ENCODE data around the gene TSC22D1.
A peak's percentile ranks its signal among the peaks of the same experiment; 100 is the strongest.

TSC22D1 gene

DNA sequence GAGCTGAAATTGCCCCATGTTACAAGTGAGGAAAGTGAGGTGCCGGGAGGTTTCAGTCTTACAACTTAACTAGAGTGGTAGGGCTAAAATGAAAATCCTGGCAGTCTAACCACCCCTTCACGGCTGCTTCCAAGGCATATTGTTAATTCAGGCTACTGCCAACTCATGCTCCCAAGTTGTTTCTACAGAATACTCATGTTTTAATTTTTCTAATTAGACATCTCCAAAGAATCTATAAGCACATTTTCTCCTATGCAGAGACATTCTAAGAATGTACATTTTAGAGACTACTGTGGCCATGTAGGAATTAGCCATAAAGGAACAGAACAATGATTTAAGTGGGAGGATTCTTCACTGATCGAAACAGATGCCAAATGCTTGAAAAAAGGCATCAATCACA is 7.0 kb upstream of the TSC22D1 start:
- DNase-seq (ENCODE audit: low read depth) = no peak
- no peak overlapping the region for H3K4me3 ChIP-seq (ENCODE audit: low read depth, low read length)
- TF ChIP-seq, protein P1, sequence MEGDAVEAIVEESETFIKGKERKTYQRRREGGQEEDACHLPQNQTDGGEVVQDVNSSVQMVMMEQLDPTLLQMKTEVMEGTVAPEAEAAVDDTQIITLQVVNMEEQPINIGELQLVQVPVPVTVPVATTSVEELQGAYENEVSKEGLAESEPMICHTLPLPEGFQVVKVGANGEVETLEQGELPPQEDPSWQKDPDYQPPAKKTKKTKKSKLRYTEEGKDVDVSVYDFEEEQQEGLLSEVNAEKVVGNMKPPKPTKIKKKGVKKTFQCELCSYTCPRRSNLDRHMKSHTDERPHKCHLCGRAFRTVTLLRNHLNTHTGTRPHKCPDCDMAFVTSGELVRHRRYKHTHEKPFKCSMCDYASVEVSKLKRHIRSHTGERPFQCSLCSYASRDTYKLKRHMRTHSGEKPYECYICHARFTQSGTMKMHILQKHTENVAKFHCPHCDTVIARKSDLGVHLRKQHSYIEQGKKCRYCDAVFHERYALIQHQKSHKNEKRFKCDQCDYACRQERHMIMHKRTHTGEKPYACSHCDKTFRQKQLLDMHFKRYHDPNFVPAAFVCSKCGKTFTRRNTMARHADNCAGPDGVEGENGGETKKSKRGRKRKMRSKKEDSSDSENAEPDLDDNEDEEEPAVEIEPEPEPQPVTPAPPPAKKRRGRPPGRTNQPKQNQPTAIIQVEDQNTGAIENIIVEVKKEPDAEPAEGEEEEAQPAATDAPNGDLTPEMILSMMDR (IDR thresholded peaks at IDR 0.05; ENCODE audit: insufficient read depth, low read depth, low read length, missing control alignments) = no peak

DNA sequence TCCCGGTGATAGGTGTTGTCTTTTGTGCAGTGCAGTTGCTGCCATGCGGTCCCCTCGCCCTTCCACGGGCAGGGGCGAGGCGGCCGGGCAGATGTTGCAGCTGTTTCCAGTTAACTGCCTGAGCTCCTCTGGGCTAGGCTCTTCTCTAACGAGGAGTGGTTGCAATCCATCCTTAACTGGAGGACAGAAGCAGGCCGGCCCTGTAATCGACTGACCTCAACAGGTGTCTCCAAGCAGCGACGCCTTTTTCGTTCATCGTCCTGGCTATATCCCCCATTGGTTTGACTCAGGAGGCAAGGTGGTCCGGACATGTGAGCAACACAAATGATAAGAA is 1.9 kb upstream of the TSC22D1 start:
- DNase-seq (ENCODE audit: low read depth) = no peak
- peak overlapping the region; percentile 97 for H3K4me3 ChIP-seq (ENCODE audit: low read depth, low read length)
- TF ChIP-seq, protein P1 (IDR thresholded peaks at IDR 0.05; ENCODE audit: insufficient read depth, low read depth, low read length, missing control alignments) = no peak

DNA sequence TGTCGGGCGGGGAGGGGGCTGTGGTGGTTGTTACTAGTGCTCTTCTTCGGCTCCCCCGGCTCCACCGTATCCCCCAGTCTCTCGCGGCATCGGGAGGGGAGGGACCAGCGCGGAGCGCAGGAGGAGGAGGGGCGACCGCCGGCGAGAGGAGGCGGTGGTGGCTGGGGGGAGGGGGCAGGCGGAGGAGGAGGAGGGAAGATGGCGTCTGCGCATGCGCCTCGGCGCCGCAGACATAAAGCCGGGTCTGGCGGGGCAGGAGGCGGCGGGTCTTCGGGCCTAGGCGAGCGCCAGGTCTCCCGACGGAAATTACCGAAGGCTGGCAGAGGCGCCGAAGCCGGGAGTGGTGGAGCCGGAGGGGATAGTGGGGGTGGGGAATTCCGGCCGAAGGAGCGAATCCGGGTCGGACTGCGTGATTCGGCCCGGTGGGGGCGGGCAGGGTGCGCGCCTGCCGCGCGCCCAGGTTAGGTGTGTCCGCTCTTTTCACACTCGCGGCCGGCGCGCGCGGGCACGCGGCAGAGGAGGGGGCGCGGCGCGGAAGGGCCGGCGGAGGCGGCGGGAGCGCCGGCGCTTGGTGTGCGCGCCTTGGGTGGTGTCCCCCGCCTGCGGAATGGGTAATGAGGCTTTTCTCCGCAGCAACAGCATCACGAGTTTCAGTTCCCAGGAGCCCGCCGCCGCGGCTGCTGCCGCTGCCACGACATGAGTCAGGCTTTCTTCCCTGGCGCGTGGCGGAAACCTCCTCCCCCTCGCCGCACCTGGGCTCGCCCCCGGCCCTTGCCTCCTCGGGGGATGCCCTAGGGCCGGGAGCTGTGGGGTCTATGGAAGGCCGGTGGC is 1.3 kb upstream of the TSC22D1 start:
- TF ChIP-seq, protein P1 (IDR thresholded peaks at IDR 0.05; ENCODE audit: insufficient read depth, low read depth, low read length, missing control alignments) = no peak
- peak; percentile 97 for DNase-seq (ENCODE audit: low read depth)
- peak overlapping the region; percentile 97 for H3K4me3 ChIP-seq (ENCODE audit: low read depth, low read length)

DNA sequence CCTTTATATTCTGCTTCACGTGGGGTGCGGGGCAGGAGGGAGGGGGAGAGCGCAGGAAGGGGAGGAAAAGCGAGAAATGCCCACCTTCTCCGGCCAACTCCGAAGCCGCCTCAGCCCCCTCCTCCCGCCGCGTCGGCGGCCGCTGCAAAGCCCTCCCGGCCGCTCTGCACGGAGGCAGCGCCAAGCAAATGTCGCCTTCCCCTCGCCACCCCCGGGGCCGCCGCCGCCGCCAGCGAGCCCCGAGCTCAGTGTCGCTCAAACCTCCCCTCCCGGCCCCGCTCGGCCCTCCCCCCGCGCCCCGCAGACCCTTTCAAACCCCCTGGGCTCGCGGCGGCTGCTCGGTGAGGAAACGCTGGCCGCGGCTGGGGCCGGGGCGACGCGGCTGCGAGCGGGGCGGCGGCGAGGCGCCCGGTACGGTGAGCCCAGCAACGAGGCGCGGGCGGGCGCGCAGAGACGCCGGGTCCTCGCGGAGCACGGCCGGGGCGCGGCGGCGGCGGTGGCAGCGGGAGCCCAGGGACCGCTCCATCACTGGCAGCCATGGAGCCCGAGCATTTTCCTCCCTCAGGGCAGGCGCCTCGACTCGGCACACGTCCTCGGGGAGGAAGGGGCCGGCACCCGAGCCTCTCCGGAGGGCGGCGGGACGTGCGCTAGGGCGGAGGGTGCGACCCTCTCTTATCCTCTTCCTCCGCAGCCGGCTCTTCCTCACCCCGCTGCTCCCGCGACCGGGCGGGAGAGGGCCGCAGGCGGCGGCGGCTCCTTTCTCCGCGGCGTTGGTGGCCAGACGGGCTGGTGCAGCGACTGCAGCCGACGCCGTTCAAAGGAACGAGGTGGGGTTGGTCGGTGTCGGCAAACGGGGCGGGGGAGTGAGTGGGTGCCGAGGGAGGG is 463 bp upstream of the TSC22D1 start:
- TF ChIP-seq, protein P1 (IDR thresholded peaks at IDR 0.05; ENCODE audit: insufficient read depth, low read depth, low read length, missing control alignments) = no peak
- peak; percentile 37 for DNase-seq (ENCODE audit: low read depth)
- peak overlapping the region; percentile 97 for H3K4me3 ChIP-seq (ENCODE audit: low read depth, low read length)

DNA sequence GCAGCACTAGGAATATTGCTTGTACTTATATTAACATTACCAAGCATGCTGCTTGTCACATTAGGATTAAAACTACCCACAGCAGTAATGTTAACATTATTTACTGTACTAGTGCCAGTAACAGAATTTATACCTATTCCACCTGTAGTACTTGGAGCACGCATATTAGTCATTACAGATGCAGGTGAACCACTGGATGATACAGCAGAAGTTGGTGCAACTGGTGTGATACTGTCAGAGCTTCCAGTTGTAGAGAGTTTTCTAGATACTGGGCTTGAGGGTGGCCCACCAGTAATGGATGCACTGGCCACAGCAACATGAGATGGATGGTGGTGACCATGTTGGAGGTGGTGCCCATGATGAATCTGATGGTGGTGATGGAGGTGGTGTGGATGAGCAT is 1.1 kb downstream of the TSC22D1 start:
- peak overlapping the region; percentile 97; the same call in 1 of the 2 replicates for H3K4me3 ChIP-seq (ENCODE audit: low read depth, low read length)
- DNase-seq (ENCODE audit: low read depth) = no peak
- TF ChIP-seq, protein P1 (IDR thresholded peaks at IDR 0.05; ENCODE audit: insufficient read depth, low read depth, low read length, missing control alignments) = no peak

DNA sequence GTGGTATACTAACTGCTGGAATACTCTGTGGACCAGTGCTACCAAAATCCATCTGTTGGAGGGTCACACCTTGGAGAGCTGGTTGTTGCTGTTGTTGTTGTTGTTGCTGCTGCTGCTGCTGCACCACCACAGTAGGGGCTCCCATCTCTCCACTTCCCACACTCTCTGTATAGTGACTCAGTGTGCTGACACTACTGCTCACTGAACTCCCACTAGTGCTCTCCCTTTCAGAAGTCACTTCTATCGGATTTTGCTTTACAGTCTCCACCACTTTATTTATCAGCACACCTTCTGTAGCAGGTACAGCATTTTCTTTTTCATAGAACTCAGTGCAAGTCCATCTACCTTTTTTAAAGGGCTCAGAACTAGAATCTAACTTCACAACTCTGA is 1.7 kb downstream of the TSC22D1 start:
- H3K4me3 ChIP-seq (ENCODE audit: low read depth, low read length) = no peak overlapping the region
- no peak for DNase-seq (ENCODE audit: low read depth)
- TF ChIP-seq, protein P1 (IDR thresholded peaks at IDR 0.05; ENCODE audit: insufficient read depth, low read depth, low read length, missing control alignments) = no peak

All from GM12865 (cell line).